HuH-7.5 (cell line): ENCODE results near the gene STK32A.
"Not testable (repeated sequence)": the region's sequence is repeated elsewhere in the genome, so short reads cannot be mapped to it uniquely, and the experiment has no call there.

Source experiments
- DNase-seq: peaks from one replicate; pipeline ENCODE4 v3.0.0; 2011; ENCODE audit warnings: low spot score

Gene STK32A

GRCh38 chr5:147346006-147346561, 111.3 kb downstream of the STK32A start:
- no peak for DNase-seq

- no peak for DNase-seq
Observed at GRCh38 chr5:147348046-147348445, 113.2 kb downstream of the STK32A start.

- no peak for DNase-seq
Observed at GRCh38 chr5:147348451-147348850, 113.6 kb downstream of the STK32A start.

- no peak for DNase-seq
Observed at GRCh38 chr5:147349241-147349640, 114.4 kb downstream of the STK32A start.

GRCh38 chr5:147359101-147359500, 124.3 kb downstream of the STK32A start:
- DNase-seq, result no peak

- DNase-seq, result no peak
Observed at GRCh38 chr5:147359581-147359980, 124.8 kb downstream of the STK32A start.

GRCh38 chr5:147360816-147361215, 126.0 kb downstream of the STK32A start:
- no peak for DNase-seq

- no peak for DNase-seq
Observed at GRCh38 chr5:147361441-147362175, 126.8 kb downstream of the STK32A start.

- DNase-seq, result not testable (repeated sequence)
Observed at GRCh38 chr5:147367381-147367780, 132.6 kb downstream of the STK32A start.

- DNase-seq, result no peak
Observed at GRCh38 chr5:147369742-147370374, 135.0 kb downstream of the STK32A start.

GRCh38 chr5:147371290-147371689, 136.5 kb downstream of the STK32A start:
- no peak for DNase-seq

GRCh38 chr5:147372191-147372590, 137.4 kb downstream of the STK32A start:
- no peak for DNase-seq

GRCh38 chr5:147373328-147373727, 138.5 kb downstream of the STK32A start:
- no peak for DNase-seq

GRCh38 chr5:147375151-147375550, 140.3 kb downstream of the STK32A start:
- no peak for DNase-seq

GRCh38 chr5:147377682-147378081, 142.9 kb downstream of the STK32A start:
- no peak for DNase-seq

- DNase-seq, result no peak
Observed at GRCh38 chr5:147381555-147381954, 146.7 kb downstream of the STK32A start.

GRCh38 chr5:147382776-147383175, 147.9 kb downstream of the STK32A start:
- no peak for DNase-seq

- DNase-seq, result no peak
Observed at GRCh38 chr5:147384346-147385193, 149.7 kb downstream of the STK32A start.

- DNase-seq, result no peak
Observed at GRCh38 chr5:147387109-147387508, 152.3 kb downstream of the STK32A start.

GRCh38 chr5:147388184-147389108, 153.6 kb downstream of the STK32A start:
- no peak for DNase-seq

- DNase-seq, result no peak
Observed at GRCh38 chr5:147390654-147391225, 155.9 kb downstream of the STK32A start.
